Liver (tissue), 9 donors: ENCODE results near the gene LIMD2. TPM values are rescaled to one million over a fixed set of nuclear protein-coding genes. Genes with fewer than 3 reads are reported as not detected.

Experiments used
- DNase-seq: peaks from one replicate; pipeline ENCODE4 v3.0.0-alpha.2; 2017; ENCODE audit warnings: low spot score
- H3K27ac ChIP-seq, 2 donors: one replicate each; pipeline ENCODE4 v1.7.0; 2013; ENCODE audit warnings: inconsistent platforms in 2 of 2, low read length in 2 of 2, control low read depth in 1 of 2, low read depth in 1 of 2, mild to moderate bottlenecking in 1 of 2
- H3K27me3 ChIP-seq, 4 donors: one replicate each; pipeline versions ENCODE4 v1.6.1 to v1.7.0; 2013; ENCODE audit warnings: low read length in 3 of 4, inconsistent platforms in 1 of 4, mild to moderate bottlenecking in 1 of 4, moderate library complexity in 1 of 4; ENCODE audit not compliant: control insufficient read depth in 4 of 4, insufficient read depth in 4 of 4
- H3K36me3 ChIP-seq, 4 donors: one replicate each; pipeline versions ENCODE4 v1.6.1 to v1.7.0; 2013; ENCODE audit warnings: low read length in 3 of 4, mild to moderate bottlenecking in 3 of 4, low read depth in 1 of 4, moderate library complexity in 1 of 4; ENCODE audit not compliant: control insufficient read depth in 4 of 4, insufficient read depth in 3 of 4
- H3K4me1 ChIP-seq, 4 donors: one replicate each; pipeline versions ENCODE4 v1.6.1 to v1.7.0; 2013; ENCODE audit warnings: low read length in 3 of 4, mild to moderate bottlenecking in 3 of 4, moderate library complexity in 1 of 4; ENCODE audit not compliant: control insufficient read depth in 4 of 4, insufficient read depth in 4 of 4
- H3K4me3 ChIP-seq, 3 donors: one replicate each; pipeline versions ENCODE4 v1.6.1 to v1.7.0; 2013; ENCODE audit warnings: low read length in 3 of 3, control low read depth in 1 of 3, low read depth in 1 of 3, mild to moderate bottlenecking in 1 of 3
- H3K9ac ChIP-seq, 2 donors: one replicate each; pipeline ENCODE4 v1.7.0; 2013; ENCODE audit warnings: low read length in 2 of 2, mild to moderate bottlenecking in 2 of 2, moderate library complexity in 2 of 2, control low read depth in 1 of 2, low read depth in 1 of 2
- H3K9me3 ChIP-seq, 4 donors: one replicate each; pipeline versions ENCODE4 v1.6.1 to v1.7.0; 2013; ENCODE audit warnings: low read length in 3 of 4; ENCODE audit not compliant: control insufficient read depth in 4 of 4
- EGR1 ChIP-seq, 2 donors: IDR thresholded peaks; 2 replicates each; pipeline ENCODE4 v1.6.1; 2016 to 2018; ENCODE audit warnings: antibody characterized with exemption in 2 of 2, low read depth in 2 of 2
- FOXA1 ChIP-seq: IDR thresholded peaks from 2 replicates; pipeline ENCODE4 v1.6.1; 2016; ENCODE audit warnings: antibody characterized with exemption
- FOXA2 ChIP-seq: IDR thresholded peaks from 2 replicates; pipeline ENCODE4 v1.6.1; 2016; ENCODE audit warnings: antibody characterized with exemption
- GABPA ChIP-seq, 2 donors: IDR thresholded peaks in 1 of 2; conservative IDR thresholded peaks in 1 of 2; 2 replicates each; pipeline ENCODE4 v1.6.1; 2016; ENCODE audit warnings: antibody characterized with exemption in 2 of 2, mild to moderate bottlenecking in 1 of 2, moderate library complexity in 1 of 2
- HNF4A ChIP-seq, 2 donors: conservative IDR thresholded peaks; 2 replicates each; pipeline ENCODE4 v1.6.1; 2016; ENCODE audit warnings: antibody characterized with exemption in 2 of 2, mild to moderate bottlenecking in 2 of 2
- HNF4G ChIP-seq: IDR thresholded peaks from 2 replicates; pipeline ENCODE4 v1.6.1; 2016; ENCODE audit warnings: antibody characterized with exemption
- JUND ChIP-seq, 2 donors: IDR thresholded peaks; 2 replicates each; pipeline ENCODE4 v1.6.1; 2016; ENCODE audit warnings: antibody characterized with exemption in 2 of 2
- NR2F2 ChIP-seq: IDR thresholded peaks from 2 replicates; pipeline ENCODE4 v1.6.1; 2016; ENCODE audit warnings: antibody characterized with exemption
- RAD21 ChIP-seq, 2 donors: IDR thresholded peaks; 2 replicates each; pipeline ENCODE4 v1.6.1; 2016; ENCODE audit warnings: antibody characterized with exemption in 2 of 2, mild to moderate bottlenecking in 2 of 2
- RXRA ChIP-seq, 2 donors: IDR thresholded peaks; 2 replicates each; pipeline ENCODE4 v1.6.1; 2017 to 2018; ENCODE audit warnings: antibody characterized with exemption in 2 of 2, mild to moderate bottlenecking in 1 of 2
- SP1 ChIP-seq: IDR thresholded peaks from 2 replicates; pipeline ENCODE4 v1.6.1; 2018; ENCODE audit warnings: antibody characterized with exemption, mild to moderate bottlenecking
- TAF1 ChIP-seq: conservative IDR thresholded peaks from 2 replicates; pipeline ENCODE4 v1.6.1; 2016; ENCODE audit warnings: antibody characterized with exemption, mild to moderate bottlenecking
- YY1 ChIP-seq: IDR thresholded peaks from 2 replicates; pipeline ENCODE4 v1.6.1; 2016; ENCODE audit warnings: antibody characterized with exemption, mild to moderate bottlenecking
- WGBS: extraction: QIAGEN DNeasy Blood & Tissue Kit; methylation state at CpG from one replicate; pipeline ENCODE4 v1.1.7; 2013; 5-methylcytosine and 5-hydroxymethylcytosine counted together
- polyA plus RNA-seq, 2 donors: library from polyadenylated mRNA; stranded (reverse) in 1 of 2; unstranded in 1 of 2; fragments of 200-250 nt in 1 of 2; fragments of >200 nt in 1 of 2; fragmentation: Nextera tagmentation in 1 of 2; extraction: Ambion mirVana in 1 of 2; gene quantifications; one replicate each; pipeline versions ENCODE4 v1.2.1 to v1.2.3, GENCODE V29; 2013 to 2015
- total RNA-seq, 2 donors: library from RNA; depleted of rRNA; stranded (reverse); fragments of >200 nt; gene quantifications; one replicate each; pipeline ENCODE4 v1.2.3, GENCODE V29; 2014
- TF ChIP-seq, protein P1 (sequence below): IDR thresholded peaks from 2 replicates; pipeline ENCODE4 v1.6.1; 2016; ENCODE audit warnings: antibody characterized with exemption
- TF ChIP-seq, protein P2 (sequence below): fragments of 150-350 bp; IDR thresholded peaks from 2 replicates; pipeline ENCODE4 v1.5.1; 2017; ENCODE audit warnings: improper control_type of control experiment, low read depth, low read length; ENCODE audit not compliant: missing input control
- TF ChIP-seq, protein P3 (sequence below): IDR thresholded peaks from 2 replicates; pipeline ENCODE4 v1.6.1; 2016; ENCODE audit warnings: antibody characterized with exemption
- TF ChIP-seq, protein P4 (sequence below): IDR thresholded peaks from 2 replicates; pipeline ENCODE4 v1.6.1; 2016; ENCODE audit warnings: antibody characterized with exemption
- TF ChIP-seq, protein P5 (sequence below): IDR thresholded peaks from 2 replicates; pipeline ENCODE4 v1.6.1; 2016; ENCODE audit warnings: antibody characterized with exemption, mild to moderate bottlenecking
- donor health status: healthy.
- donor health status: healthy.
- donor health status: healthy.
- donor health status: healthy.
- donor health status: healthy.

LIMD2 gene
- total and polyA plus RNA-seq, 4 donors: 5.9 to 24.2 (median 7.9) TPM

DNA sequence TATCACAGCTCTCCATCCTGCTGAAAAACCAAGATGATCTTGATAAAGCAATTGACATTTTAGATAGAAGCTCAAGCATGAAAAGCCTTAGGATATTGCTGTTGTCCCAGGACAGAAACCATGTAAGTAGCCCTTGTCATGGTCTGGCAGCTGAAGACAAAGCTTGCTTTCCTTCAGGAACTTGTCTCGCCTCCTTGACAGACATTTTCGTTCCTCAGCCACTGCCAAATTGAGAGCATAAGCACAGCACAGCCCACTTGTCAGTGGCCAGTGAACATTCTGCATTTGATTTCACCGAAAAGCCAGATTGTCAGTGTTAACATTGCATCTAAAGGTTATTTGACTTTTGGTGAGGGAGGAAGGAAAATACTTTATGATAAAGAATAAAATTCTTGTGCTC lies 42.1 kb downstream of the LIMD2 start:
- no peaks in the 10 kb centered on the region for H3K27me3 ChIP-seq
- peaks cover 9 to 32% (median 24%) of the 10 kb centered on the region in 4 donors for H3K36me3 ChIP-seq
- H3K4me1 ChIP-seq: no peaks in the 10 kb centered on the region
- H3K4me3 ChIP-seq: no peak overlapping the region
- DNase-seq: no peak
- no peak overlapping the region for H3K9ac ChIP-seq
- no peak overlapping the region for H3K27ac ChIP-seq
- TF ChIP-seq YY1: no peak
- H3K9me3 ChIP-seq: no peaks in the 10 kb centered on the region
- WGBS: 94% methylated on average over 3 of the region's 3 CpGs

DNA sequence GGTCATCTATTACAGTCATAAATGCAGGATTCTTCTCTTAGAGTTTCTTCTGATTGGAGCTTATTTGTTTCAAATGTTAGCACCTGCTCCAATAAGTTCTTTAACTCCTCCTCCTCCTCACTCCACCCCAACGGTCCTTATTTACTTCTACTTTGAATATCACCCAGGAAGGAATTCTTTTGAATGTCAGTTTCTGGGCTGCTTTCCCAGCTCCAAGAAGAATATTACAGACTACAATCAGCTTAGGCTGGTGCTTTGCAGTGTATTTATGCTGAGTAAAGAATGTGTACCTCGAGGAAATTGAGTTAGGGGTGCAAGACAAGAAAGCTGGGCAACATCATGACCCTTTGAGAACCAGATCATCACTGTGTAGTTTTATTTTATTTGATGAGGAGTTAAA lies 46.9 kb downstream of the LIMD2 start:
- 63% methylated on average over 2 of the region's 2 CpGs for WGBS
- Histone ChIP-seq H3K9me3 (no peaks in the 10 kb centered on the region), H3K9ac (no peak overlapping the region), H3K27me3 (no peaks in the 10 kb centered on the region), H3K36me3 (peaks cover 3 to 22% (median 12%) of the 10 kb centered on the region in 4 donors), H3K4me3 (no peak overlapping the region), H3K27ac (no peak overlapping the region), H3K4me1 (peaks cover 0 to 3% (median 1%) of the 10 kb centered on the region in 4 donors)
- DNase-seq: no peak
- TF ChIP-seq RAD21 (IDR thresholded peaks at IDR 0.05) (no peak), HNF4G (no peak), JUND (IDR thresholded peaks at IDR 0.05) (no peak), FOXA2 (no peak), EGR1 (IDR thresholded peaks at IDR 0.05; ENCODE audit: low read depth in 2 of 2) (no peak), NR2F2 (no peak), FOXA1 (no peak), RXRA (IDR thresholded peaks at IDR 0.05) (no peak), GABPA (IDR thresholded peaks at IDR 0.05 in 1 of 2, conservative IDR thresholded peaks at IDR 0.05 in 1 of 2) (no peak), TAF1 (no peak), YY1 (no peak), SP1 (no peak), HNF4A (conservative IDR thresholded peaks at IDR 0.05) (no peak)
- TF ChIP-seq, protein P1, sequence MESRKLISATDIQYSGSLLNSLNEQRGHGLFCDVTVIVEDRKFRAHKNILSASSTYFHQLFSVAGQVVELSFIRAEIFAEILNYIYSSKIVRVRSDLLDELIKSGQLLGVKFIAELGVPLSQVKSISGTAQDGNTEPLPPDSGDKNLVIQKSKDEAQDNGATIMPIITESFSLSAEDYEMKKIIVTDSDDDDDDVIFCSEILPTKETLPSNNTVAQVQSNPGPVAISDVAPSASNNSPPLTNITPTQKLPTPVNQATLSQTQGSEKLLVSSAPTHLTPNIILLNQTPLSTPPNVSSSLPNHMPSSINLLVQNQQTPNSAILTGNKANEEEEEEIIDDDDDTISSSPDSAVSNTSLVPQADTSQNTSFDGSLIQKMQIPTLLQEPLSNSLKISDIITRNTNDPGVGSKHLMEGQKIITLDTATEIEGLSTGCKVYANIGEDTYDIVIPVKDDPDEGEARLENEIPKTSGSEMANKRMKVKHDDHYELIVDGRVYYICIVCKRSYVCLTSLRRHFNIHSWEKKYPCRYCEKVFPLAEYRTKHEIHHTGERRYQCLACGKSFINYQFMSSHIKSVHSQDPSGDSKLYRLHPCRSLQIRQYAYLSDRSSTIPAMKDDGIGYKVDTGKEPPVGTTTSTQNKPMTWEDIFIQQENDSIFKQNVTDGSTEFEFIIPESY: no peak
- TF ChIP-seq, protein P2, sequence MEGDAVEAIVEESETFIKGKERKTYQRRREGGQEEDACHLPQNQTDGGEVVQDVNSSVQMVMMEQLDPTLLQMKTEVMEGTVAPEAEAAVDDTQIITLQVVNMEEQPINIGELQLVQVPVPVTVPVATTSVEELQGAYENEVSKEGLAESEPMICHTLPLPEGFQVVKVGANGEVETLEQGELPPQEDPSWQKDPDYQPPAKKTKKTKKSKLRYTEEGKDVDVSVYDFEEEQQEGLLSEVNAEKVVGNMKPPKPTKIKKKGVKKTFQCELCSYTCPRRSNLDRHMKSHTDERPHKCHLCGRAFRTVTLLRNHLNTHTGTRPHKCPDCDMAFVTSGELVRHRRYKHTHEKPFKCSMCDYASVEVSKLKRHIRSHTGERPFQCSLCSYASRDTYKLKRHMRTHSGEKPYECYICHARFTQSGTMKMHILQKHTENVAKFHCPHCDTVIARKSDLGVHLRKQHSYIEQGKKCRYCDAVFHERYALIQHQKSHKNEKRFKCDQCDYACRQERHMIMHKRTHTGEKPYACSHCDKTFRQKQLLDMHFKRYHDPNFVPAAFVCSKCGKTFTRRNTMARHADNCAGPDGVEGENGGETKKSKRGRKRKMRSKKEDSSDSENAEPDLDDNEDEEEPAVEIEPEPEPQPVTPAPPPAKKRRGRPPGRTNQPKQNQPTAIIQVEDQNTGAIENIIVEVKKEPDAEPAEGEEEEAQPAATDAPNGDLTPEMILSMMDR: no peak
- TF ChIP-seq, protein P3, sequence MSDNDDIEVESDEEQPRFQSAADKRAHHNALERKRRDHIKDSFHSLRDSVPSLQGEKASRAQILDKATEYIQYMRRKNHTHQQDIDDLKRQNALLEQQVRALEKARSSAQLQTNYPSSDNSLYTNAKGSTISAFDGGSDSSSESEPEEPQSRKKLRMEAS: no peak
- TF ChIP-seq, protein P4, sequence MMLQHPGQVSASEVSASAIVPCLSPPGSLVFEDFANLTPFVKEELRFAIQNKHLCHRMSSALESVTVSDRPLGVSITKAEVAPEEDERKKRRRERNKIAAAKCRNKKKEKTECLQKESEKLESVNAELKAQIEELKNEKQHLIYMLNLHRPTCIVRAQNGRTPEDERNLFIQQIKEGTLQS: no peak
- TF ChIP-seq, protein P5, sequence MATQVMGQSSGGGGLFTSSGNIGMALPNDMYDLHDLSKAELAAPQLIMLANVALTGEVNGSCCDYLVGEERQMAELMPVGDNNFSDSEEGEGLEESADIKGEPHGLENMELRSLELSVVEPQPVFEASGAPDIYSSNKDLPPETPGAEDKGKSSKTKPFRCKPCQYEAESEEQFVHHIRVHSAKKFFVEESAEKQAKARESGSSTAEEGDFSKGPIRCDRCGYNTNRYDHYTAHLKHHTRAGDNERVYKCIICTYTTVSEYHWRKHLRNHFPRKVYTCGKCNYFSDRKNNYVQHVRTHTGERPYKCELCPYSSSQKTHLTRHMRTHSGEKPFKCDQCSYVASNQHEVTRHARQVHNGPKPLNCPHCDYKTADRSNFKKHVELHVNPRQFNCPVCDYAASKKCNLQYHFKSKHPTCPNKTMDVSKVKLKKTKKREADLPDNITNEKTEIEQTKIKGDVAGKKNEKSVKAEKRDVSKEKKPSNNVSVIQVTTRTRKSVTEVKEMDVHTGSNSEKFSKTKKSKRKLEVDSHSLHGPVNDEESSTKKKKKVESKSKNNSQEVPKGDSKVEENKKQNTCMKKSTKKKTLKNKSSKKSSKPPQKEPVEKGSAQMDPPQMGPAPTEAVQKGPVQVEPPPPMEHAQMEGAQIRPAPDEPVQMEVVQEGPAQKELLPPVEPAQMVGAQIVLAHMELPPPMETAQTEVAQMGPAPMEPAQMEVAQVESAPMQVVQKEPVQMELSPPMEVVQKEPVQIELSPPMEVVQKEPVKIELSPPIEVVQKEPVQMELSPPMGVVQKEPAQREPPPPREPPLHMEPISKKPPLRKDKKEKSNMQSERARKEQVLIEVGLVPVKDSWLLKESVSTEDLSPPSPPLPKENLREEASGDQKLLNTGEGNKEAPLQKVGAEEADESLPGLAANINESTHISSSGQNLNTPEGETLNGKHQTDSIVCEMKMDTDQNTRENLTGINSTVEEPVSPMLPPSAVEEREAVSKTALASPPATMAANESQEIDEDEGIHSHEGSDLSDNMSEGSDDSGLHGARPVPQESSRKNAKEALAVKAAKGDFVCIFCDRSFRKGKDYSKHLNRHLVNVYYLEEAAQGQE: no peak
